H1 (cell line): ENCODE results near the gene ORMDL3. TPM values are rescaled to one million over a fixed set of nuclear protein-coding genes. Genes with fewer than 3 reads are reported as not detected.

Experiments
- BRCA1 ChIP-seq: IDR thresholded peaks from 2 replicates; pipeline ENCODE4 v1.6.1; 2012; ENCODE audit warnings: low read depth, low read length, improper control_type of control experiment
- CHD7 ChIP-seq: fragments of 300-600 bp; sonication (generic); IDR thresholded peaks from 2 replicates; pipeline ENCODE4 v1.7.1; 2012; ENCODE audit warnings: low read length, moderate library complexity, mild to moderate bottlenecking, inconsistent platforms; ENCODE audit not compliant: insufficient replicate concordance
- JUND ChIP-seq: IDR thresholded peaks from 2 replicates; pipeline ENCODE4 v1.6.1; 2011; ENCODE audit warnings: mild to moderate bottlenecking, improper control_type of control experiment, low read length
- NANOG ChIP-seq: IDR thresholded peaks from 2 replicates; pipeline ENCODE4 v1.6.1; 2011; ENCODE audit warnings: low read length, low read depth, mild to moderate bottlenecking, inconsistent platforms; ENCODE audit not compliant: insufficient read depth, poor library complexity, severe bottlenecking
- POU5F1 ChIP-seq: IDR thresholded peaks from 2 replicates; pipeline ENCODE4 v1.6.1; 2011; ENCODE audit warnings: low read depth, mild to moderate bottlenecking, low read length, moderate library complexity
- SAP30 ChIP-seq: fragments of 300-600 bp; sonication (generic); IDR thresholded peaks from 2 replicates; pipeline ENCODE4 v1.7.1; 2012; ENCODE audit warnings: low read length, moderate library complexity, mild to moderate bottlenecking, inconsistent platforms; ENCODE audit not compliant: insufficient read depth, insufficient replicate concordance
- SIRT6 ChIP-seq: IDR thresholded peaks from one replicate; pipeline ENCODE4 v1.7.1; 2012; ENCODE audit warnings: low read length, inconsistent platforms
- SUZ12 ChIP-seq: fragments of 200-600 bp; sonication (generic); IDR thresholded peaks from 2 replicates; pipeline ENCODE4 v1.6.1; 2012; ENCODE audit warnings: mild to moderate bottlenecking, inconsistent platforms, low read length, moderate library complexity, mixed read lengths
- polyA plus RNA-seq, 7 experiments: library from polyadenylated mRNA; depleted of rRNA in 3 of 7; stranded (reverse) in 5 of 7; unstranded in 2 of 7; fragments of >200 nt in 5 of 7; fragments of 200-250 nt in 2 of 7; gene quantifications; 1 replicate in 5 of 7; 2 replicates in 1 of 7; 4 replicates in 1 of 7; pipeline versions ENCODE4 v1.2.1 to v1.2.3, GENCODE V29; 2011 to 2013; ENCODE audit warnings: missing spikeins in 2 of 7, mixed read lengths in 2 of 7
- total RNA-seq: library from RNA; stranded (reverse); fragmentation: NEBNext Ultra II Directional; extraction: Animal tissue kit (Norgen Biotek cat#: 25700); gene quantifications from 2 replicates; pipeline ENCODE4 v1.2.1, GENCODE V29; 2021

The ORMDL3 gene
- total and polyA plus RNA-seq, 2 of the 8 experiments (the other 6 are each of a cell fraction or from before 2014, with no cell fraction given), result 50.4 to 108 TPM

DNA sequence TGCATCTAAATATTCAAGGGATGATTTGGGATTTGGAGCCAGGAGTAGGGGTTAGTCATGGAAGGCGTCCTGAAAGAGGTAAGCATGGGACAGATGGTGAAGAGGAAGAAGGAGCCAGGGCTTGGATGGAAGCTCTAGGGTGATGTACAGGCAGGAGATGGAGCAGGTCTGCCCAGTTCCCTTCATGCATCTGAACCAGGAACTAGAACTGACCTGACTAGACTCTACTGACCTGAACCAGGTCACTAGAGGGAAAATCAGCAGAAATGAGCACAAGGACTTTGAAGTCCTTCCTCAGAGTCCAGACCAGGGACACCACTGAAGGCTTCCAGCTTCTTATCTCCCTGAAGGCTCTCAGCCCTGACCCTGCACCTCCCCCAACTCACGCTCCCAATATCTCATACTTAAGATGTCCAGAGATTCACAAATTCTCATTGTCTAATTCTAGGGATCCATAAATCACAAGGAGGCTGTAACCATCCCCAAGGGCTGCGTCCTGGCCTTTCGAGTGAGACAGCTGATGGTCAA is 43.7 kb upstream of the ORMDL3 start (continued):
- TF ChIP-seq CHD7 (no peak), NANOG (no peak), POU5F1 (no peak), SIRT6 (no peak), SAP30 (no peak), SUZ12 (no peak), JUND (no peak), BRCA1 (no peak)
- TF ChIP-seq, all 59 proteins: peak for 0
